ENCODE results near the gene PASK.

- TF ChIP-seq CTCF (conservative IDR thresholded peaks at IDR 0.05; ENCODE audit: low read depth, low read length) (no peak), ELK1 (IDR thresholded peaks at IDR 0.05; ENCODE audit: borderline replicate concordance, low read depth, low read length) (no peak), POLR2A (IDR thresholded peaks at IDR 0.05; ENCODE audit: low read depth, low read length) (no peak), RFX5 (IDR thresholded peaks at IDR 0.05; ENCODE audit: low read depth, low read length) (no peak), MAFK (IDR thresholded peaks at IDR 0.05; ENCODE audit: low read depth, low read length) (no peak)
These were observed 12.5 kb downstream of the PASK start for GRCh38 chr2:241136661-241137260.

Data from IMR-90 (cell line).